Stimulated activated CD4-positive, alpha-beta T cell treated with anti-CD3 and anti-CD28 coated beads, Interleukin-12 subunit alpha, Interleukin-12 subunit beta, amount 100 ng/mL, for 24 hours (primary cell): ENCODE data around the gene STON2.

Source experiments
- DNase-seq, 2 experiments: peaks; one replicate each; pipeline ENCODE4 v3.0.0-alpha.2; 2020; ENCODE audit warnings: low read depth in 2 of 2

The STON2 gene

DNA sequence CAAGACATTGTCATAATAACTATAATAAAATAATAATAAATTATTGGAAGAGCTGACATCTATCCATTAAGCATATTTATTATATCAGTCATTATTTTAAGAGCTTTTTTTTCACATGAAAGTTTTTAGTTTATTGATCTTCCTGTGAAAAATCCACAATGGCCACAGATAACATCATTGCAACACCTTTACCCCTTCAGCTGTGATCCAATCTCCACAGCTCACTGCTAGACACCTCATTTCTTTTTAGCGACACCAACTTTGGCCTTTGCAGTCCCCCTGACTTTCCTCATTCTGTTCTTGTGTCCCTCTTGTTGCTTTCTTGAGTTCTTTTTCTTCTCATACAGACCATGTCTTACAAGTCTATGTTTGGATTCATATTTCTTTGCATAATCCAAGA lies 67.4 kb downstream of the STON2 start:
- DNase-seq = no peak

DNA sequence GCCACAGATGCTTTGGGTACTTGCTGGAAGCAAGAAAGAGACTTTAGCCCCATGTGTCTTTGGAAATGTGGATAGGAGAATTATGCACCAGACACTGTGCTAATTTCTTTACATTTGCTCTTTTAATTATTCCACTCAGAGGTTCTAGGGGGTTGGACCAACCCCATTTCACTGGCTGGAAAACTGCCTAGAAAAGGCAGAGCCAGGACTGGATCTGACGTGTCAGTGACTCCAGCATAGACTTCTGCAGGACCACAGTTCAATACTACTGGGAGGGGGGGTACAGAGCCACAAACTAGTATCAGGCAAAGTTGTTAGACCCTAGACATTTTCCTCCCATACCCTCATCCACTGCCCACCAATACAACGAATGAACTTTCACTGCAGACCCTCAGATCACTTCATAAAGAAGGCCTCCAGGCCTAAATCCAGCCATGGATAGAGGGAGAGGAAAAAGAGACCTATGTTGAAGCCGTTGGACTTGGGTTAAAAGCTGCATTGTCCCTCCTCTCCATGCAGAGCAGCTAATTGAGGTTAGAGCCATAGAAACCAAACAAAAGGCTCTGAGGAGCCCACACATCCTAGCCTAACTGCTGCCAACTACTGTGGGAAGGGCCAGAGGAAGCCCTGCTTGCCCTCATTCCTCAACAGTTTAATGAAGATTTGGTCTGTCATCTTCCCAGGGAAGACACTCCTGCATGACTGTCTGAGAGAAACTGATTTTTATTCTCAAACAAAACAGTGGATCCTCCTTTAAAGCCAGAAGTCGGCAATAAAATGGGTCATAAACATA lies 68.7 kb downstream of the STON2 start:
- DNase-seq = no peak

DNA sequence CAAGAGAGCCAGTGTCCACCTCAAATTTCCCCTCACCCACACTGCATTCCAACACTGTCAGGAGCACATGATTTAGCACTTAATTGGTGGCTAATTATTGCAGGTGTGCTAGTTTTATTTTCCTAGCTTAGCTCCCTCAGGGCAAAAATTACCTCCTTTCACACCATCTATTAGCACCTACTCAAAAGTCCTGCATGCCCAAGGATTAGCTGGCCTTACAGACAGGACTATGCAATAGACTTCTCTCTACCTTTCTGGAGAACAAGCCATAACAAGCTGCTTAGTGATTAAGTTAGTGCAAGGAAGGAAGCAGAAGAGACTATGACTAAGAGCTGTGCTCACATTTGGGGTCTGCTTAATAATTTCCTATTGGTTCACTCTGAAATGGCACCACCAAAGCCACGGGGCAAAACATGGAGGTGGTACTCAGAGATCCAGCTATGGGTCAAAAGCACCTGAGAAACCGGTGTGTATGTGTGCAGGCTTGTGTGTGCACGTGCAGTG lies 69.5 kb downstream of the STON2 start:
- no peak for DNase-seq

DNA sequence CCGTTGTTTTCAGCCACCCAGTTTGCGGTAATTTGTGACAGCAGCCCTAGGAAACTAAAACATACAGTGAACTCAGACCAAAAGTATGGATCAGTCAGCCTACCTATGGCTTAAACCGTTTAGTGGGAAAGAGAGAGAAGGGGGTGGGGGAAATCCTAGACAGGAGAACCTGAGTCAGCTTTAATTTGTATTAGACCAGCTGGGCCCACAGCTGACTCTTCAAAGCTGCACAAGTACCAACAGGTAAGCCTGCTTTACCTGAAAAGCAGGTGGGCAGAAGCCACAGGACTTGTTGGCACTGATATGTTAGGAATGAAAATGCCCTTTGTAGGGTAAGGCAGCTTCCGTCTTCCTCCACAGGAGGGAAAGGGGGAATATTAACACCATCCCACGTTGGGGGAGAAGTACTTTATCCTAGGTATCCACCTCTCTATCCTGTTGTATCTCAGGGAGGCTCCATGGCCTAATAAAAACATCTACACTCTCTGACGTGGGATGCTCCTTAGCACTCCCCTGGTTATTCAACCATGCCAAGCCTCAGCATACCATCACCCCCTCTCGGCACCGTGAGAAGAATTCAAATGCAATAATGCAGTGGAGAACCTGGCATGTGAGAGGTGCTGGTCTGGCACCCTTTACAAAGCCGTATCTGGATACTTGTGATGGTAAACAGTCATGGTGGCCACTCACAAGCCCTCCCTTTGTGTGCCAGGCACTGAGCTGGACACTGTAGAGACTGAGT lies 70.3 kb downstream of the STON2 start:
- DNase-seq = no peak

DNA sequence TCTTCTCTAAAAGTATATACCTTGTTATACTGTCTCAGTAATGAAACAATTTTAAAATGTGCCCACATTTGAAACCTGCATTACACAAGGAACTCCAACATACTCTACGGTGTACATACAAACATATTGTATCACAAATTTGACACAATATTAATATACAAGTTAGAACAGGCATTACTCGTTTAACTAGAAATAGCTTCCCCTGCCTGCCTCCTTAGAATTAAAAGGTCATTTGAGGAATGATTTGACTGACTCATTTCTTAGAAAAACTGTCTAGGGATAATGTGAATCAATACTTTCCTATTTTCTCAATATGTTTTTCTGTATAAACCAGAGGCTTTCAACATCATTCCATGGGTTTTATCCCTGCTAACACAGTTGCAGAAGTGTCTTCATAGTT lies 73.7 kb downstream of the STON2 start:
- no peak for DNase-seq

DNA sequence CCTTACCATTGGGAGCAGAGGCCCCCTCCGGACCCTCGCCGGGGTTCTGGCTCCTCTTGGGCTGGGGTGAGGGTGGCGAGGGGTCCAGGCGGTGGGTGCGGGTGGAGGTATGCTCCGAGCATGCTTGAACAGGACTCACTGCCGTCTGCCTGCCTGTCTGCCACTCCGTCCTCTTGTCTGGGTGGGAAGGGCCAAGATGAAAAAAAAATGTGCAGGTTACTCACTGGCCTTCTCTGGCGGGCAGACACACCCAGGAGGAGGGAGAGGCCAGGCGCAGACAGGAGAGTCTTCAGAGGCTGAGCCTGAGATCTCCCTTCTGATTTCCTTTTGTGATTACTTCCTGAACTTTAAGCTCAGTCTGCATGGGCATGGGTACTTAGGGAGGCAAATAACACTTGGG lies 76.1 kb downstream of the STON2 start:
- no peak for DNase-seq

DNA sequence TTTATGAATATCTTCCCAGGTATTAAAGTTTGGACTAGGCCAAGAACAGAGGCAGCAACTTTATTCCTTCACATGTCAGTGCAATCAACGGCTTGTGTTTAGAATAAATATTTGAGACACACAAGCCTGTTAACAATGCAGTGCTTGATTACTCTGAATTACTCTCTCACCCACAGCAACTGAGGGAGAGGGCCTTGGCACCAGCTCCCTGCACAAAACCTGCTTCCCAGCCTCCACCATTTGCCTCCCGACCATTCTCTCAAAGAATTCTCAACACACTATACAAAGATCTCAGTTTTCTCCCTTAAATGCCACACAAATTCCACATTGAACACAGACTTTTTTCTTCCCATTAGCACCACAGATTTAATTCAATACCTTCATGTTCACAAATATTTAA lies 77.0 kb downstream of the STON2 start:
- no peak for DNase-seq

DNA sequence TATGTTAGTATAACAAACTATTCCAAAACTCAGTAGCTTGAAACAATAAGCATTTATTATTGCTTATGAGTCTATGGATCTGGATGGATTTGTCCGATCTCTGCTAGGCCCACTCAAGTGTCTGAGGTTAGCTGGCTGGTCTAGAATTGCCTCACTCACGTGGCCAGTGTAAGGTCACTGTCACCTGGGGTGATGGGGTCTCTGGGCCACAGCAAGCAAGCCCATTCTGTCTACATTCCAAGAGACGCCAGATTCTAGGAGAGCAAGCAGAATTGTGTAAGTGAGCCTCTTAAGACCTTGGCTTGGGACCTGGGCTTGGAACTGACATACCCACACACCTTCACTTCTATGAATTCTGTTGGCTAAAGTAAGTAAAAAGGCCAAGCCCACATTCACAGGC lies 80.2 kb downstream of the STON2 start:
- DNase-seq = no peak

DNA sequence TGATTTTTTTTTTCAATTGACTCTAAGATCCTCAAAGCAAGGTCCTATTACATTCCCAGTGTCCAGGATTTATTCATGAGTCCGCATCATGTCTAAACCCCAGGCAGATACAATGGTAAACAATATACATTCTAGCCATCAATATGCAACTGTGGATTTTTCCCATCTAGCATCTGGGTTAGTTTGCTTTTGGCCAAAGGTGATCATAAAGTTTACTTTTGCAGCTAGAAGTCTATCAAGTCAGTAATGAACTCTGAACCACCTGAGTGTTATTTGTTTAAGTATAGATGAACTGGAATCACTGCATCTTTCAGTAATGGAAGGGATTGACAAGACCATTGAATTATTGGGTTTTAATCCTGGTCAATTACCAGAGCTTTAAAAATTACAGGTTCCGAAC lies 80.8 kb downstream of the STON2 start:
- DNase-seq = no peak

DNA sequence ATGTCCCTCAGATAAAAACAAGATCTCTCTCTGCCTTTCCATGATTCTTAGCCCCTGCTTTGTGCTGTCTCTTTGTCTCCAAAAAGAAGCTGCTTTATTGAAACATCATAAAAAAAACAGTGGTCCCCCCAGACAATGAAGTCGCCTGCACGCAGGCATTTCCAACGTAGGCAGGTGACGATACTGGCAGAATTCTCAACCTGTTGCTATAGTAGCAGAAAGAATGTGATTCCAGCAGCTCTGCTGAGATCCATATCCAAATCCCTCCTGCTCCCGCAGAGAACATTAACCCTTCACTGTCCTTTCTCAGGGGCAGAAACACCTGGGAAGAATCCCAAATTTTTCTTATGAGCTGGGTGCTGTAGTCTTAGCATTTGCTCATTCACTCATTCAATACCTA lies 84.8 kb downstream of the STON2 start:
- DNase-seq = no peak

DNA sequence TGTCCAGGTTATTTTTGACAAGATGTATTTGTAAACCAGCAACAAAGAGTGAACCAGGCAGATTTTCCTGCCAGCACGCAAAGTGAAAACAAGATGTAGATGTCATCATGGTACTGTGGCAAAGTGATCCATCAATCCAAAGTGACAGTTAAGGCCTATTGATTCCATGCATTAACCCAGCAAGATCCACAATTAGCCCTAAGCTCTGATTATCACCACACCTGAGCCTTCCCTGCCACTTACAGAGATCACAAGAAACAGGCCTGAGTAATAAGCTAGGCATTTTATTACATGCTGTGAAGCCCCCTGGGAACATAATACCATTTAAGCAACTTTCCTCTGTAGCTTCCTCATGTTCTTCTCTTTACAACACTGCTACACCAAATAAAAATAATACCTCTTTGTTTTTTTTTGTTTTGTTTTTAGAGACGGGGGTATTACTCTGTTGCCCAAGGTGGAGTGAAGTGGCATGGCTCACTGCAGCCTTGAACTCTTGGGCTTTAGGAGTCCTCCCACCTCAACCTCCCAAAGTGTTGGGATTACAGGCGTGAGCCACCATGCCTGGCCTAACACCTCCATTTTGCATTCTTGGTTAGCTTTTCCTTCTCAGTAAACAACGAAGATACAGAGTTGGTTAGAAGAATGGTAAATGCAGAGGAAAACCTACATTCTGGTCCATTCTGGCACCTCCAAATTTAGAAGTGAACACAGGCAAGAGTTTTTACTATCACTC lies 85.5 kb downstream of the STON2 start:
- DNase-seq = no peak

DNA sequence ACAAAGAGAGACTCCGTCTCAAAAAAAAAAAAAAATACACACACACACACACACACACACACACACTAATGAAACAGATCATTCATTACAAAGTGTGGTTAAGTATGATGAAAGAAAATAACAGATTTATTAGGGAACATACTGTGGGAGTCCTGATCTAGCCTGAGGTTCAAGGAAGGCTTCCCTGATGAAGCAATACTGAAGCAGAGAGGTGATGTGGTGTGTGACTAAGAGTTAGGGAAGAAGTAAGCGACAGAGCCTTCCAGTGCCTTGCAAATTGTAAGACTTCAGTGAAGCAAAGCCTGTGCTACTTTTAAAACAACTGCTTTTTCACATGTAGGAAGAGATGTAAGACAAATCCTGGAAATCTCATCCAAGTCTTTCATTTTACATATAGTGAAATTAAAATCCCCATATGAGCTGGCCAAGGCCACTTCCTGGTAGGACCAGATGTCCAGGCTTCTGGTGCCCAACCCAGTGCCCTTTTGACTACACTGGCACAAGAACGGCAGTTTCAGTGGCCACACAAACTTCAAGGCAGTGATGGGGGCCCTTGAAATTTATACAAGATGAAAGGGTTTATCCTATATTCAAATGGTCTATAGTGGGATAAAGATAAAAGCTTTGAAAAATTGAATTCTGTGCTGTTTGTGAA lies 86.2 kb downstream of the STON2 start:
- no peak for DNase-seq

DNA sequence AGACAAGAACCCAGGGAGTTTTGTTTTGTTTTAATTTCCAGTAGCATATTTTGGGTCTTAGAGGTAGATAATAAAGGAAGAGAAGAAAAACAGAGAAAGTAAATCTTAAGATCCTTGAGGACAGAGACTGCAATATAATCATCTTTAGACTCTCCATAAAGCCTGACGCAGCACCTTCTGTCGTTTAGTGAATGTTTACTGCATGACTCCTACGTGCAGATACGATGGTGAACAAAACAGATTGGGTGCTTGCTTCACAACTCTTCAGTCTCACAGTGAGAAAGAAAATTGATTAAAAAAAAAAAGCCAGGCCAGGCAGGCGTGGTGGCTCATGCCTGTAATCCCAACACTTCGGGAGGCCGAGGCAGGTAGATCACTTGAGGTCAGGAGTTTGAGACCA lies 86.9 kb downstream of the STON2 start:
- no peak for DNase-seq

DNA sequence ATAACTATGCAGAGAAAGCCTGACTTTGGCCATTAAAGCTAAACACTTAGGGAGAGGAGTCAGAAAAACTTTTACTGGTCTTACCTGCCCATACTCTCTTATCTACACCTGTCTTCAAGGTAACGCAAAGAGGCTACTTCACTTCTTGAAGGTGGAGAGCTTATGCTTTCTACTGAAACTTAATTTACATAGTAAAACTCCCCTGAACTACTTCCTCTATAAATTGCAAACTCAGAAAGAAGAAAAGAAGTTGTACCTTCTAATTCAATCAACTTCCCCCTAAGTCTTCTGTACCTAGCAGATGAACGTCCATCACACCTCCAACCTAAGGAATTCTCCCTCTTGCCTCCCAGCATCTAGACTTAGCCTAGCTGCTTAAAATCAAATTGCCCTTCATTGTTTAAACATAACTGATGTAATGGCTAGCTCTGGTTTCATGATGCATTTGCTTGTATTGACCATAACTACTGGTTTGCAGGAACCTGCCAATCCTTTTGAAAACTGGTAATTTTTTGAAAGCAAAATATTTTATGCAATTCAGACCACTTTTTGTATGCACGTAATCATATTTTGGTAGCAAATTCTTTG lies 87.7 kb downstream of the STON2 start:
- no peak for DNase-seq

DNA sequence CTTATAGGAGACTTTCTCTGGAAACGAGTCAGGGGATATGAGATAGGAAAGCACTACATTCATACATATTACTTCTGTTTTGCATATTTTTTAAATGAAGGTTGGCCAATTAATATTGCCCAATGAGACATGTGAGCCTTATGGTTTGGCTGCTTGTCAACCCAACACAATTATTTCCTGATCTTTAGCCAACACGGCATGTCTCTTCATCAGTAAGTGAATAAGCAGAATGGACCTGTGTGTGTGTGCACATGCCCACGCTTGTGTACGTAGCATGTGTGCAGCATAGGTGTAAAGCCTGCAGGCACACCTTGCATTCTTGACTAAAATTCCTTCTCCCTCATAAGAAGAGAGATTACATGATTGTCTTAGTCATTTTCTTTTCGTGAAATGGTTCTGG lies 88.3 kb downstream of the STON2 start:
- DNase-seq = no peak

DNA sequence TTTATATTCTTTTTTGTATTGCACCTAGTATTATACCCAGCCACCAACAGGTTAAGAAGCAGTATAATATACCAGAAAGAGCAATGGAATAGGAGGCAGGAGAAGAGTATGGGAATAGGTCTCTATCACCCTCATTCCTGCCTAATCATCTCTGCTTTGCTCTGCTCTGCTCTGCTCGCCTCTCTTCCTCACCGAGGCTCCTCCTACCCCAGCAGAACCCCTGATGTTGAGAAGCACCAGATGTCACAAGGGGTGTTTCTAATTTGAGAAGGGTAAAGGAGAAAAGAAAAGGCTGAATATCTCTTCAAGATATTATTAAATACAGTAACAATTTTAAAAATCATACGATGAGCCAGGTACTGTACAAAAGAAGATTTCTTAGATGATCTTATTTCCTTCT lies 89.0 kb downstream of the STON2 start:
- DNase-seq = no peak

DNA sequence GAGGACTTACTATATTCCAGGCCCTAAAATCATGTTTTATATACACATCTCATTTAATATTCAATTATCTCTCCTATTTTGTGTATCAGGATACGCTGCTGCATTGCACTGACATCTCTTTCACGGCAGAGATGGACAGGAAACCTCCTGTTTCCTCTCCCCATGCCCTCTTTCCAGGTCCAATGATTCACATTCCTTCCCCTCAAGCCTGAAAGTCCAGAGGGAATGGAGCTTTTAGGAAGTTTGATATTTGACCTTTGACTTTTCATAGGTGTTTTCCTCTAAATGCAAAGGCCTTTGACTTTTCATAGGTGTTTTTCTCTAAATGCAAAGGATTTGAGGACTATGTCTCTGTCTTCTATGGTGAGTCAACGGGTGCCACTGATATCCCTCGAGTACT lies 89.5 kb downstream of the STON2 start:
- DNase-seq = no peak

DNA sequence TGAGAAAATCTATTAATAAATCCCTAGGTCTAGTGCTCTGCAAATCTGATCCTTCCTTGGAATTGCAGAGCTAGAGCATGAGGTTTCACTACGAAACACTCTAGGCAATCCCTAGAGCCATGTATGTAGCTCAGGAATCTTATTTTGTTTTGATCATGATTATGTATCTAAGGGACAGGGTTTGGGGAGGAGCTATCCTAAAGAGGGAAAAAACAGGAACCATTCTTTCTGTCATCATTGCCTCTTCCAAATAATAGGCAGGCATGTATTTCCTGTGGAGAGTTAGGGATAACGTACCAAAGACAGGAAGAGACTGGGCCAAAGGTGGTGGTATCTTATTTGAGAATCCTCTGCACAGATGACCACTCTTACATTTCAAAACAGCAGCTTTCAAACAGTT lies 90.6 kb downstream of the STON2 start:
- no peak for DNase-seq

DNA sequence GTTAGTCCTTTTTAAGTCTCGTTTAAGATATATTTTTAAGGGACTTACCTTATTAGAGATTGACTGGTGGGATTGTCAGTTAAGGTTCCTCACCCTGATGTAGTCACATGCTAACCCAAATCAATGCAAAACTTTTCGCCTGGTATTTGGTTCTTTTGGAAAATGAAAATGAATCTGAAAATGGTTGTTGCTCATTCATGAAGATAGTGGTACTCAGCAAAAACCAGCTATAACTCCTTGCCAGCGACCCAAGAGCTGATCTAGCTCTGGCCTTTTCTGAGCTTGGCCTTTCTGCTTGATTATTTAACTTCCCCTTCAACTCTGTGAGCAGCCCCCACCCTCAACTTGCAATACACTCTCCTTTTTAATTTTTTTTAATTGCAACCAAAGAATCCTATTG lies 94.4 kb downstream of the STON2 start:
- DNase-seq = no peak

DNA sequence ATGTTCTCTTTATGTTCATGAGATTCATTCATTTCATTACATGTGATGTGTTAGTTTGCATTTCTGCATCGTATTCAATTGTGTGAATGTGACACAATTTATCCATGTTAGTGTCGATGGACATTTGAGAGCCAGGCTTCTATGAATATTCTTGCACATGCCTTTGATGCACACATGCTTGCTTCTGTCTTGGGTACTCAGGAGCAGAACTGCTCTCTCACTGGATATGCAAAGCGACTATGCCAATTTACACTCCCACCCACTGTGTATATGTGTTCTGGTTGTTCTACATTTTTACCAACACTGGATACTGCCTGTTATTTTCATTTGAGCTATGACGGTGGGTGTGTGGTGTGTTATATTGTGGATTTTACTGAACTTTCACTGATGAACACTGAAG lies 95.1 kb downstream of the STON2 start:
- no peak for DNase-seq

DNA sequence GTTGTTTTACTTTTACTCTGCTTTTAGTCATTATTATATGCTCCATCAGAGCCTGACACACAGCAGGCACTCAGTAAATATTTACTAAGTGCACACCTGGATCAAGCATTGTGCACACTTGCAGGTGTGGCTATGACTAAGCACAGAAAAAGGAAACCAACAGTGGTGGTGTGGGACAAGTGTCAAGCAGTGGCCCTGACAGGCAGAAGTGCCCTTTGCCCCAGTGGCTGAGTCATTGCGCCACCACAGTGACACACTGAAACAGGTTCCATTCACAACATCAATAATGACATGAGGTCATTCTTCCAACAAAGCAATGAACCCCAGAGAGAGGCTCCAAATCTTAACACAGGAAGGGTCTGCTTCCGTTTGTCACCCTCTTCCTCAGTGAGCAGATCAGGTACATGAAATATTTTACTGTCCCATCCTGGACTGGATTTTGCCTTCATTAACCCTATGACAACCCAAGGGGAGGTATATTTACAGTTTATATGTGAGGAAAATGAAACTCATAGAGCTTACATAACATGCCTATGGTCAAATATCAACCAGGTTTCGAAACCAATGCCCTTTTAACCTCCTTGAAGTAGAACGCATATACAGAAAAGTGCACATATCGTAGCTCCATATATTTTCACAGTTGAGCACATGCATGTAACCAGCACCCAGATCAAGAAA lies 96.7 kb downstream of the STON2 start:
- peak in 1 of 2 experiments; percentile 11 for DNase-seq
